ENCODE results near the gene GSK3B.

GSK3B gene

DNA sequence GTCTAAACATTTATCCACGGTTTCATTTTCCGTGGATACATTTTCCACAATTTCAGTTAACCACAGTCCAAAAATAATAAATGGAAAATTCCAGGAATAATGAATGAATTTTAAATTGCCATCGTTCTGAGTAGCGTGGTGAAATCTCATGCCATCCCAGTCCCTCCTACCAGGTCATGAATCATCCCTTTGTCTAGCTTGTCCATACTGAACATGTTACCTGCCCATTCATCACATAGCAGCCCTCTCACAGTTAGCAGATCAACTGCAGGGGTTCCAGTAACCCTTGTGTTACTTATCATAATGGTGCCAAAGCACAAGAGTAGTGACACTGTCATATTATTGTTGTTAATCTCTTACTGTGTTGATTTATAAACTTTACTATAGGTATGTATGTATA is 124.5 kb downstream of the GSK3B start:
- FAIRE-seq (peak; percentile 9), DNase-seq (ENCODE audit: insufficient read length, low spot score) (no peak)
- TF ChIP-seq POU2F2 (IDR thresholded peaks at IDR 0.05; ENCODE audit: low read depth, low read length) (no peak), PAX5 (IDR thresholded peaks at IDR 0.05; ENCODE audit: insufficient read depth, low read length, severe bottlenecking) (no peak), POLR2AphosphoS5 (IDR thresholded peaks at IDR 0.05; ENCODE audit: low read depth, low read length) (no peak), POLR2A (IDR thresholded peaks at IDR 0.05; ENCODE audit: low read depth, low read length) (no peak), TAF1 (IDR thresholded peaks at IDR 0.05; ENCODE audit: low read depth, low read length) (no peak), SPI1 (IDR thresholded peaks at IDR 0.05; ENCODE audit: low read depth, low read length) (no peak)

GRCh38 chr3:119967353-119968006 is 126.8 kb downstream of the GSK3B start:
- no peak for DNase-seq (ENCODE audit: insufficient read length, low spot score)
- no peak for TF ChIP-seq TAF1 (IDR thresholded peaks at IDR 0.05; ENCODE audit: low read depth, low read length)
- no peak for TF ChIP-seq POU2F2 (IDR thresholded peaks at IDR 0.05; ENCODE audit: low read depth, low read length)
- TF ChIP-seq POLR2A (IDR thresholded peaks at IDR 0.05; ENCODE audit: low read depth, low read length): no peak
- no peak for TF ChIP-seq SPI1 (IDR thresholded peaks at IDR 0.05; ENCODE audit: low read depth, low read length)
- no peak for TF ChIP-seq PAX5 (IDR thresholded peaks at IDR 0.05; ENCODE audit: insufficient read depth, low read length, severe bottlenecking)
- no peak for TF ChIP-seq POLR2AphosphoS5 (IDR thresholded peaks at IDR 0.05; ENCODE audit: low read depth, low read length)
- FAIRE-seq: no peak

DNA sequence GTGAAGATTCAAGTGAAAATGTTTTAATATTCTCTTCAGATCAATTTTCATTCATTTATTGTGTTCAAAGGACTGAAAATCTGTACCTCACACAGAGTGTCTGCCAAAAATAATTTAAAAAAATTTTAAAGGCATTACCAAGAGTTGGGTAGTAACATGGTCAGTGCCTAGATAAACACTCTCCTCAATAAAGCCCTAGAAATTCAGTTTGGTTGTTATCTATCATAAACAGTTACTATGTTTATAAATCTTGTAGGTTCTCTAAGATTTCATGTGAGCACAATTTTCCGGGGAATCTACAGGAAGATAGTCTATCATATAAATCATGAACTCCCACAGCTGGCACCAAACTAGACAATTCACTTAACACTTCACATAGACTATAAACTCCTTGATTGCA is 128.6 kb downstream of the GSK3B start:
- TF ChIP-seq POLR2A (IDR thresholded peaks at IDR 0.05; ENCODE audit: low read depth, low read length) (no peak), TAF1 (IDR thresholded peaks at IDR 0.05; ENCODE audit: low read depth, low read length) (no peak)
- no peak for FAIRE-seq

GRCh38 chr3:119964294-119964693 is 130.0 kb downstream of the GSK3B start:
- TF ChIP-seq PAX5 (IDR thresholded peaks at IDR 0.05; ENCODE audit: insufficient read depth, low read length, severe bottlenecking) (no peak), SPI1 (IDR thresholded peaks at IDR 0.05; ENCODE audit: low read depth, low read length) (no peak), POU2F2 (IDR thresholded peaks at IDR 0.05; ENCODE audit: low read depth, low read length) (no peak), POLR2A (IDR thresholded peaks at IDR 0.05; ENCODE audit: low read depth, low read length) (no peak), TAF1 (IDR thresholded peaks at IDR 0.05; ENCODE audit: low read depth, low read length) (no peak), POLR2AphosphoS5 (IDR thresholded peaks at IDR 0.05; ENCODE audit: low read depth, low read length) (no peak)
- no peak for FAIRE-seq
- DNase-seq (ENCODE audit: insufficient read length, low spot score): no peak

More for the DNA sequence above, 128.6 kb downstream of the GSK3B start:
- no peak for DNase-seq (ENCODE audit: insufficient read length, low spot score)

DNA sequence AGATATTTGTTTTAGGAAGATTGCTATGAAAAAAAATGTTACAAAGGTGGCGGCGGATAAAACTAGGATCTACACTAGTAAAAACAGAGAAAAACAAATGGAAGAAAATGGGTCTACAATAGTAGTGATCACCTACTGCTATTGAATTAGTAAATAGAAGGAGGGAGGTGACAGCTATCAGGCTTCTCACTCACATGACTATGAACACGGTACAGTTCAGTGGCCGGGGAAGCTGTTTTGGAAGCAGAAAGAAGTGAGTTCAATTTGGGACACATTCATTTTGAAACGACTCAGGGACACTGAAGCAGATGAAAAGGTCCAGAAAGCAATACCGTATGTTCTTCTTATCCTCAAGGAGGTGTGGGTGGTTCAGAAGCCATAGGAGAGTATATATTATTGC is 138.3 kb downstream of the GSK3B start:
- TF ChIP-seq POU2F2 (IDR thresholded peaks at IDR 0.05; ENCODE audit: low read depth, low read length) (no peak), TAF1 (IDR thresholded peaks at IDR 0.05; ENCODE audit: low read depth, low read length) (no peak), PAX5 (IDR thresholded peaks at IDR 0.05; ENCODE audit: insufficient read depth, low read length, severe bottlenecking) (no peak), POLR2A (IDR thresholded peaks at IDR 0.05; ENCODE audit: low read depth, low read length) (no peak), SPI1 (IDR thresholded peaks at IDR 0.05; ENCODE audit: low read depth, low read length) (no peak), POLR2AphosphoS5 (IDR thresholded peaks at IDR 0.05; ENCODE audit: low read depth, low read length) (no peak)
- DNase-seq (ENCODE audit: insufficient read length, low spot score) (no peak), FAIRE-seq (no peak)

GRCh38 chr3:119950666-119951325 is 143.5 kb downstream of the GSK3B start:
- TF ChIP-seq POLR2AphosphoS5 (IDR thresholded peaks at IDR 0.05; ENCODE audit: low read depth, low read length) (no peak), POU2F2 (IDR thresholded peaks at IDR 0.05; ENCODE audit: low read depth, low read length) (no peak), TAF1 (IDR thresholded peaks at IDR 0.05; ENCODE audit: low read depth, low read length) (no peak), SPI1 (IDR thresholded peaks at IDR 0.05; ENCODE audit: low read depth, low read length) (no peak), PAX5 (IDR thresholded peaks at IDR 0.05; ENCODE audit: insufficient read depth, low read length, severe bottlenecking) (no peak), POLR2A (IDR thresholded peaks at IDR 0.05; ENCODE audit: low read depth, low read length) (no peak)
- peak; percentile 43 for FAIRE-seq
- no peak for DNase-seq (ENCODE audit: insufficient read length, low spot score)

- FAIRE-seq (no peak), DNase-seq (ENCODE audit: insufficient read length, low spot score) (no peak)
- no peak for TF ChIP-seq TAF1 (IDR thresholded peaks at IDR 0.05; ENCODE audit: low read depth, low read length)
- no peak for TF ChIP-seq POLR2AphosphoS5 (IDR thresholded peaks at IDR 0.05; ENCODE audit: low read depth, low read length)
- TF ChIP-seq SPI1 (IDR thresholded peaks at IDR 0.05; ENCODE audit: low read depth, low read length): no peak
- TF ChIP-seq PAX5 (IDR thresholded peaks at IDR 0.05; ENCODE audit: insufficient read depth, low read length, severe bottlenecking): no peak
- TF ChIP-seq POU2F2 (IDR thresholded peaks at IDR 0.05; ENCODE audit: low read depth, low read length): no peak
- TF ChIP-seq POLR2A (IDR thresholded peaks at IDR 0.05; ENCODE audit: low read depth, low read length): no peak
Observed at GRCh38 chr3:119945291-119945690, 149.0 kb downstream of the GSK3B start.

- FAIRE-seq (no peak), DNase-seq (ENCODE audit: insufficient read length, low spot score) (no peak)
- TF ChIP-seq POLR2A (IDR thresholded peaks at IDR 0.05; ENCODE audit: low read depth, low read length): no peak
- no peak for TF ChIP-seq TAF1 (IDR thresholded peaks at IDR 0.05; ENCODE audit: low read depth, low read length)
- TF ChIP-seq POLR2AphosphoS5 (IDR thresholded peaks at IDR 0.05; ENCODE audit: low read depth, low read length): no peak
- no peak for TF ChIP-seq POU2F2 (IDR thresholded peaks at IDR 0.05; ENCODE audit: low read depth, low read length)
- no peak for TF ChIP-seq PAX5 (IDR thresholded peaks at IDR 0.05; ENCODE audit: insufficient read depth, low read length, severe bottlenecking)
Observed at GRCh38 chr3:119944091-119944490, 150.2 kb downstream of the GSK3B start.

DNA sequence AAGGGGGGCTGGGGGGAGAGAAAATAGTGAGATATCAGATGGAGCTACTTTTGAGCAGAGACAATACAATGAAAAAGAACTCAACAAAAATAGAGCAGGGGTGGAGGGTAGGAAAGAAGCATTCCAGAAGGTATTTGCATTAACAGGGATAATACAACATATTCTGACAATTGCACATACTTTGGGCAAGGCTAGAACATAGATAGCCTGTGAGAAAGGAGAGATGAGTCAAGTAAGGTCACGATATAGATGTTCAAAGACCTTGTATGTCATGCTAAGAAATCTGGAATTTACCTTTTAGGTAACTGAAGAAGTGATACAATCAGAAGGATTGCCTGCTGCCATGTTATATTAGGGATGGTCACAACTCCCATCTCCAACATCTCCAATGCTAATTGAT is 155.2 kb downstream of the GSK3B start:
- TF ChIP-seq TAF1 (IDR thresholded peaks at IDR 0.05; ENCODE audit: low read depth, low read length) (no peak), POU2F2 (IDR thresholded peaks at IDR 0.05; ENCODE audit: low read depth, low read length) (no peak), PAX5 (IDR thresholded peaks at IDR 0.05; ENCODE audit: insufficient read depth, low read length, severe bottlenecking) (no peak), POLR2A (IDR thresholded peaks at IDR 0.05; ENCODE audit: low read depth, low read length) (no peak), POLR2AphosphoS5 (IDR thresholded peaks at IDR 0.05; ENCODE audit: low read depth, low read length) (no peak), SPI1 (IDR thresholded peaks at IDR 0.05; ENCODE audit: low read depth, low read length) (no peak)
- DNase-seq (ENCODE audit: insufficient read length, low spot score) (no peak), FAIRE-seq (peak; percentile 72)
